H1 (cell line): Measurements from ENCODE around the gene KMT5B. TPM values are rescaled to one million over a fixed set of nuclear protein-coding genes. Genes with fewer than 3 reads are reported as not detected.

Source experiments
- CTCF ChIA-PET: fragments of 300-600 bp; sonication (Branson Sonifier 250); formaldehyde crosslinking; loops from one replicate; lab custom pipeline; 2021; ENCODE audit not compliant: partially characterized antibody; lab: Charles Lee
- POLR2A ChIA-PET: fragments of 300-600 bp; sonication (Branson Sonifier 250); formaldehyde crosslinking; loops from one replicate; lab custom pipeline; 2021; ENCODE audit warnings: inconsistent platforms; ENCODE audit not compliant: partially characterized antibody; lab: Charles Lee
- DNase-seq, 2 experiments: peaks; one replicate each; pipeline versions ENCODE4 v3.0.0 to v3.0.0-alpha.2; 2010 to 2022; ENCODE audit warnings: low spot score in 2 of 2, low read depth in 1 of 2, mixed read lengths in 1 of 2
- FAIRE-seq: peaks from 2 replicates; lab custom pipeline; 2011; peaks lifted over from hg19 to GRCh38; lab: Jason Lieb, UNC
- H2AFZ ChIP-seq: 2 replicates; pipeline ENCODE4 v1.8.1; 2012; ENCODE audit warnings: low read length, inconsistent platforms
- H2AK5ac ChIP-seq: 2 replicates; pipeline ENCODE4 v1.6.1; 2013; ENCODE audit warnings: low read depth, low read length
- H2BK120ac ChIP-seq: replicated peaks from 2 replicates; pipeline ENCODE3; 2013; ENCODE audit warnings: low read depth, low read length, inconsistent platforms
- H2BK12ac ChIP-seq: 2 replicates; pipeline ENCODE4 v1.6.1; 2013; ENCODE audit warnings: low read depth, low read length
- H2BK15ac ChIP-seq: 2 replicates; pipeline ENCODE4 v1.6.1; 2013; ENCODE audit warnings: low read length
- H2BK20ac ChIP-seq: 2 replicates; pipeline ENCODE4 v1.6.1; 2013; ENCODE audit warnings: low read length
- H2BK5ac ChIP-seq: 2 replicates; pipeline ENCODE4 v1.6.1; 2013; ENCODE audit warnings: low read depth, low read length
- H3K14ac ChIP-seq: 2 replicates; pipeline ENCODE4 v1.6.1; 2013; ENCODE audit warnings: inconsistent platforms; ENCODE audit not compliant: insufficient read length
- H3K18ac ChIP-seq: 2 replicates; pipeline ENCODE4 v1.6.1; 2013; ENCODE audit warnings: low read length; ENCODE audit errors: extremely low read depth
- H3K23ac ChIP-seq: 2 replicates; pipeline ENCODE4 v1.6.1; 2013; ENCODE audit warnings: inconsistent platforms; ENCODE audit not compliant: insufficient read length
- H3K23me2 ChIP-seq: 2 replicates; pipeline ENCODE4 v1.6.1; 2013; ENCODE audit warnings: low read depth, low read length
- H3K27ac ChIP-seq: 2 replicates; pipeline ENCODE4 v1.6.1; 2011; ENCODE audit warnings: low read depth, low read length, inconsistent platforms
- H3K27me3 ChIP-seq, 4 experiments: replicated peaks in 1 of 4; 1 replicate in 1 of 4; 2 replicates in 3 of 4; pipeline versions ENCODE4 v1.6.1 to v1.8.1; 2011 to 2013; ENCODE audit warnings: low read length in 3 of 4, mild to moderate bottlenecking in 3 of 4, inconsistent platforms in 2 of 4, mixed read lengths in 2 of 4, moderate library complexity in 1 of 4; ENCODE audit not compliant: control insufficient read depth in 3 of 4, insufficient read depth in 3 of 4; ENCODE audit errors: extremely low read depth in 1 of 4
- H3K36me3 ChIP-seq, 4 experiments: 2 replicates each; pipeline versions ENCODE4 v1.6.1 to v1.8.1; 2011 to 2013; ENCODE audit warnings: mild to moderate bottlenecking in 4 of 4, low read length in 3 of 4, moderate library complexity in 2 of 4, control low read depth in 1 of 4, inconsistent platforms in 1 of 4; ENCODE audit not compliant: insufficient read depth in 4 of 4, control insufficient read depth in 2 of 4
- H3K4ac ChIP-seq: replicated peaks from 2 replicates; pipeline ENCODE3; 2013; ENCODE audit warnings: low read length, low read depth, mixed read lengths, inconsistent platforms; ENCODE audit not compliant: insufficient read length
- H3K4me1 ChIP-seq, 4 experiments: replicated peaks in 1 of 4; 1 replicate in 1 of 4; 2 replicates in 3 of 4; pipeline versions ENCODE4 v1.6.1 to v1.8.1; 2011 to 2013; ENCODE audit warnings: low read length in 3 of 4, inconsistent platforms in 2 of 4, mixed read lengths in 1 of 4; ENCODE audit not compliant: insufficient read depth in 4 of 4, control insufficient read depth in 3 of 4
- H3K4me2 ChIP-seq, 2 experiments: 2 replicates each; pipeline versions ENCODE4 v1.6.1 to v1.8.1; 2011 to 2013; ENCODE audit warnings: low read depth in 2 of 2, low read length in 2 of 2, control low read depth in 1 of 2, inconsistent platforms in 1 of 2, mild to moderate bottlenecking in 1 of 2; ENCODE audit not compliant: insufficient read depth in 1 of 2
- H3K4me3 ChIP-seq, 4 experiments: fragments of 200-600, 300-600 bp in 1 of 4; sonication (generic), shearing (Covaris generic), sonication (Bioruptor Twin) in 1 of 4; 2 replicates each; pipeline versions ENCODE4 v1.5.1 to v1.8.1; 2011 to 2016; ENCODE audit warnings: low read length in 4 of 4, low read depth in 3 of 4, control low read depth in 2 of 4, inconsistent platforms in 2 of 4, mild to moderate bottlenecking in 2 of 4, mixed read lengths in 1 of 4, moderate library complexity in 1 of 4; ENCODE audit not compliant: insufficient read depth in 2 of 4; ENCODE audit errors: extremely low read depth in 1 of 4
- H3K56ac ChIP-seq: replicated peaks from 2 replicates; pipeline ENCODE3; 2013; ENCODE audit warnings: low read depth, mild to moderate bottlenecking, mixed read lengths, low read length, inconsistent platforms; ENCODE audit not compliant: insufficient read length
- H3K79me1 ChIP-seq: 2 replicates; pipeline ENCODE4 v1.6.1; 2013; ENCODE audit warnings: low read depth, low read length, control low read depth
- H3K79me2 ChIP-seq, 2 experiments: 2 replicates each; pipeline versions ENCODE4 v1.6.1 to v1.8.1; 2012 to 2013; ENCODE audit warnings: low read length in 2 of 2, mild to moderate bottlenecking in 2 of 2, inconsistent platforms in 1 of 2; ENCODE audit not compliant: insufficient read depth in 2 of 2, control insufficient read depth in 1 of 2
- H3K9ac ChIP-seq, 4 experiments: replicated peaks in 1 of 4; 1 replicate in 1 of 4; 2 replicates in 3 of 4; pipeline versions ENCODE4 v1.6.1 to v1.8.1; 2011 to 2013; ENCODE audit warnings: low read depth in 3 of 4, low read length in 3 of 4, control low read depth in 2 of 4, mild to moderate bottlenecking in 2 of 4, moderate library complexity in 2 of 4, inconsistent platforms in 1 of 4; ENCODE audit errors: extremely low read depth in 1 of 4
- H3K9me3 ChIP-seq, 2 experiments: 2 replicates each; pipeline versions ENCODE4 v1.6.1 to v1.8.1; 2012 to 2013; ENCODE audit warnings: mild to moderate bottlenecking in 2 of 2, moderate library complexity in 2 of 2, control low read depth in 1 of 2, inconsistent platforms in 1 of 2, low read depth in 1 of 2, low read length in 1 of 2, mixed read lengths in 1 of 2; ENCODE audit not compliant: insufficient read depth in 2 of 2
- H4K20me1 ChIP-seq, 2 experiments: replicated peaks in 1 of 2; 2 replicates each; pipeline versions ENCODE3 to v1.8.1; 2011 to 2013; ENCODE audit warnings: inconsistent platforms in 2 of 2, low read length in 2 of 2, mild to moderate bottlenecking in 1 of 2; ENCODE audit not compliant: insufficient read depth in 2 of 2, control insufficient read depth in 1 of 2
- H4K5ac ChIP-seq: 2 replicates; pipeline ENCODE4 v1.6.1; 2013; ENCODE audit warnings: low read length, low read depth, mixed read lengths, inconsistent platforms; ENCODE audit not compliant: insufficient read length
- H4K8ac ChIP-seq: 2 replicates; pipeline ENCODE4 v1.8.0; 2013; ENCODE audit warnings: mild to moderate bottlenecking, moderate library complexity, low read length, inconsistent platforms; ENCODE audit not compliant: insufficient read depth; ENCODE audit errors: extremely low read depth
- H4K91ac ChIP-seq: replicated peaks from 2 replicates; pipeline ENCODE3; 2013; ENCODE audit warnings: low read length, mixed read lengths, inconsistent platforms; ENCODE audit not compliant: insufficient read length
- CEBPB ChIP-seq: IDR thresholded peaks from 2 replicates; pipeline ENCODE4 v1.6.1; 2012; ENCODE audit warnings: low read depth, low read length
- E2F6 ChIP-seq: IDR thresholded peaks from 2 replicates; pipeline ENCODE4 v1.6.1; 2012; ENCODE audit warnings: inconsistent platforms
- WGBS, 2 experiments: shearing (Covaris generic) in 1 of 2; methylation state at CpG; one replicate each; pipeline versions ENCODE4 v1.1.6 to v1.1.7; 2013 to 2015; ENCODE audit warnings: low lambda C conversion rate in 2 of 2, mixed read lengths in 2 of 2, inconsistent platforms in 1 of 2, low coverage in 1 of 2, missing lambda C conversion rate in 1 of 2; ENCODE audit not compliant: insufficient replicate concordance in 2 of 2, insufficient coverage in 1 of 2, insufficient read length in 1 of 2; ENCODE audit errors: extremely low coverage in 1 of 2, missing lambda C conversion rate in 1 of 2; 5-methylcytosine and 5-hydroxymethylcytosine counted together
- polyA plus RNA-seq, 7 experiments: library from polyadenylated mRNA; depleted of rRNA in 3 of 7; stranded (reverse) in 5 of 7; unstranded in 2 of 7; fragments of >200 nt in 5 of 7; fragments of 200-250 nt in 2 of 7; gene quantifications; 1 replicate in 5 of 7; 2 replicates in 1 of 7; 4 replicates in 1 of 7; pipeline versions ENCODE4 v1.2.1 to v1.2.3, GENCODE V29; 2011 to 2013; ENCODE audit warnings: missing spikeins in 2 of 7, mixed read lengths in 2 of 7
- total RNA-seq: library from RNA; stranded (reverse); fragmentation: NEBNext Ultra II Directional; extraction: Animal tissue kit (Norgen Biotek cat#: 25700); gene quantifications from 2 replicates; pipeline ENCODE4 v1.2.1, GENCODE V29; 2021

Gene KMT5B
- total and polyA plus RNA-seq, 2 of the 8 experiments (the other 6 are each of a cell fraction or from before 2014, with no cell fraction given): 11.0 to 40.8 TPM

GRCh38 chr11:68177877-68178276 lies 35.2 kb downstream of the KMT5B start:
- H3K4me1 ChIP-seq: no peaks in the 10 kb centered on the region
- no peak overlapping the region for H2BK20ac ChIP-seq
- H3K14ac ChIP-seq: no peak overlapping the region
- no peak overlapping the region for H2BK5ac ChIP-seq
- no peaks in the 10 kb centered on the region for H4K20me1 ChIP-seq
- H3K36me3 ChIP-seq: peaks cover 17 to 56% (median 26%) of the 10 kb centered on the region in 4 experiments
- no peak overlapping the region for H4K91ac ChIP-seq
- FAIRE-seq (no peak), DNase-seq (no peak)
- H3K79me1 ChIP-seq: no peaks in the 10 kb centered on the region; the same call in 1 of the 2 replicates
- H3K27me3 ChIP-seq: no peaks in the 10 kb centered on the region
- TF ChIP-seq E2F6: no peak
- TF ChIP-seq CEBPB: no peak
- no peak overlapping the region for H3K4me3 ChIP-seq
- no peaks in the 10 kb centered on the region for H3K79me2 ChIP-seq
- no peak overlapping the region for H3K9ac ChIP-seq
- H3K23me2 ChIP-seq: no peaks in the 10 kb centered on the region
- H2BK12ac ChIP-seq: no peak overlapping the region
- H3K23ac ChIP-seq: no peak overlapping the region
- no peak overlapping the region for H2AFZ ChIP-seq
- H2AK5ac ChIP-seq: no peak overlapping the region
- no peak overlapping the region for H2BK120ac ChIP-seq
- H4K5ac ChIP-seq: no peak overlapping the region
- H4K8ac ChIP-seq: no peak overlapping the region
- H3K18ac ChIP-seq: no peak overlapping the region
- CTCF ChIA-PET: interaction anchor here (0.6 to 1.2 kb wide), 4 partner anchors 11 to 129 kb away, joined by 3 to 5 read pairs (median 4); no protein-coding TSS in a partner anchor
- no peak overlapping the region for H3K56ac ChIP-seq
- no peak overlapping the region for H2BK15ac ChIP-seq
- no peaks in the 10 kb centered on the region for H3K9me3 ChIP-seq
- POLR2A ChIA-PET: interaction anchor here (1.0 to 1.5 kb wide), 3 partner anchors 19 to 77 kb away, joined by 4 read pairs; no protein-coding TSS in a partner anchor
- H3K27ac ChIP-seq: no peak overlapping the region
- WGBS, 2 experiments: 92% methylated on average over 5 of the region's 5 CpGs; no CpG with 5 or more reads in 1 of the 2 experiments
- H3K4me2 ChIP-seq: no peak overlapping the region
- H3K4ac ChIP-seq: no peak overlapping the region
